ENCODE results near the gene TEX30.

Gene TEX30

DNA sequence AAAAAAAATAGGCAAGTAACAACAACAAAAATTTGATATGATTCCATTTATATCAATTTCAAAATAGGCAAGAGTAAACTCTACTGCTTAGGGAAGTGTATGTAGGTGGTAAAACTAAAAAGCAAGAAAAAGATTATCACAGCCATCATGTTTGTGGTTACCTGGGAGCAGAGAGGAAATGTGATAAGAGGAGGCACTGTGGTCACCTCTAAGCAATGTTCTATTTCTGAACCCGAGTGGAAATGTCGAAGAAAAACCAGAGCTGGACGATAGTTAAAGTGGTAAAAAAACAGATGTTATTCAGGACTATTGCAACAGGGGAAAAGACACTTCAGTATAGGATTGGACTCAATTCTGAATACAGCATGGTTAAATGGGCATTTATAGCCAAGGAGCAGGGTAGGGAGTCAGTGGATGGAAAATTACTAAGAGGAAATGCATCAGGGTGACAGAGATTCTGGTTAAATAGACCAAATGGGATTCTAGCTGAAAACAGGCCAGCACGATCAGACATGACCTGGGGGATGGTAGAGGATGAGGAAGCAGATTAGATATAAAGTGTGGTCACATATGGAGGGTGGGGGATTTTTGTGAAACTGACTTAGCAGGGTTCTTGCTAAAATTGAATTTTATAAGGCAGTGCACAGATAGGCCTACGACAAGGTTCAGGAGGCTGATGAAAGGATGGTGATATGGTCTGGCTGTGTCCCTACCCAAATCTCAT, 6.0 kb upstream of the TEX30 start:
- in situ Hi-C loops (cut with MboI; ENCODE audit: low pct_unique_long_range_greater_than_20kb, low sequenced_read_pairs, unreplicated experiment) = no loop called here
- TF ChIP-seq, protein P1, sequence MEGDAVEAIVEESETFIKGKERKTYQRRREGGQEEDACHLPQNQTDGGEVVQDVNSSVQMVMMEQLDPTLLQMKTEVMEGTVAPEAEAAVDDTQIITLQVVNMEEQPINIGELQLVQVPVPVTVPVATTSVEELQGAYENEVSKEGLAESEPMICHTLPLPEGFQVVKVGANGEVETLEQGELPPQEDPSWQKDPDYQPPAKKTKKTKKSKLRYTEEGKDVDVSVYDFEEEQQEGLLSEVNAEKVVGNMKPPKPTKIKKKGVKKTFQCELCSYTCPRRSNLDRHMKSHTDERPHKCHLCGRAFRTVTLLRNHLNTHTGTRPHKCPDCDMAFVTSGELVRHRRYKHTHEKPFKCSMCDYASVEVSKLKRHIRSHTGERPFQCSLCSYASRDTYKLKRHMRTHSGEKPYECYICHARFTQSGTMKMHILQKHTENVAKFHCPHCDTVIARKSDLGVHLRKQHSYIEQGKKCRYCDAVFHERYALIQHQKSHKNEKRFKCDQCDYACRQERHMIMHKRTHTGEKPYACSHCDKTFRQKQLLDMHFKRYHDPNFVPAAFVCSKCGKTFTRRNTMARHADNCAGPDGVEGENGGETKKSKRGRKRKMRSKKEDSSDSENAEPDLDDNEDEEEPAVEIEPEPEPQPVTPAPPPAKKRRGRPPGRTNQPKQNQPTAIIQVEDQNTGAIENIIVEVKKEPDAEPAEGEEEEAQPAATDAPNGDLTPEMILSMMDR (IDR thresholded peaks at IDR 0.05; ENCODE audit: extremely low read depth, insufficient read depth, missing control alignments) = no peak
- DNase-seq (ENCODE audit: low spot score) = no peak

DNA sequence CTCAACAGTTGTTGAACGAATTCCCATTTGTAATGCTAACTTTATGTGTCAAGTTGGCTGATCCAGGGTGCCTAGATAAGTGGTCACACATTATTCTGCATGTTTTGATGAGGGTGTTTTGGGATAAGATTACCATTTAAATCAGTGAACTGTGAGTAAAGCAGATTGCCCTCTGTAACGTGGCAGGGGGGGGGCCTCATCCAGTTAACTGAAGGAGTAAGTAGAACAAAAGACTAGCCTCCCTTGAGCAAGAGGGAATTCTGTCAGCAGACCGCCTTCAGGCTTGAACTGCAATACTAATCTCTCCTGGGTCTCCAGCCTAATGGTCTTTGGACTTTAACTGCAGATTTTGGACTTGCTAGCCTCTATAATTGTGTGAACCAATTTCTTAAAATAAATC, 4.2 kb upstream of the TEX30 start:
- TF ChIP-seq, protein P1 (IDR thresholded peaks at IDR 0.05; ENCODE audit: extremely low read depth, insufficient read depth, missing control alignments) = no peak
- in situ Hi-C loops (cut with MboI; ENCODE audit: low pct_unique_long_range_greater_than_20kb, low sequenced_read_pairs, unreplicated experiment) = no loop called here
- DNase-seq (ENCODE audit: low spot score) = no peak

DNA sequence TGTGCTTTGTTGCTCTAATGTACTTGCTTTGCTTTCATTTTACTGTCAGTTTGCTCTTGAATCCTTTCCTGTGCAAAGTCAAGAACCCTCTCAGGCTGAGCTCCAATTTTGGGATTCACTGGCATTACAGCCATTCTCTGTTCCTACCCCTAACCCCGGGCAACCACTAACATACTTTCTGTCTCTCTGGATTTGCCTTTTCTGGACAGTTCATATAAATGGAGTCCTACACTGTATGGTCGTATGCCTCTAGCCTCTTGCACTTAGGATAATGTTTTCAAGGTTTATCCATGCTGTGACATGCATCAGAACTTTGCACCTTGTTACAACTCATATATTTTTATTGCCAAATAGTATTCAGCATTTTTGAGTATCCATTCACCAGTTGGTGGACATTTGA, 2.7 kb upstream of the TEX30 start:
- in situ Hi-C loops (cut with MboI; ENCODE audit: low pct_unique_long_range_greater_than_20kb, low sequenced_read_pairs, unreplicated experiment) = no loop called here
- no peak for DNase-seq (ENCODE audit: low spot score)
- TF ChIP-seq, protein P1 (IDR thresholded peaks at IDR 0.05; ENCODE audit: extremely low read depth, insufficient read depth, missing control alignments) = no peak

DNA sequence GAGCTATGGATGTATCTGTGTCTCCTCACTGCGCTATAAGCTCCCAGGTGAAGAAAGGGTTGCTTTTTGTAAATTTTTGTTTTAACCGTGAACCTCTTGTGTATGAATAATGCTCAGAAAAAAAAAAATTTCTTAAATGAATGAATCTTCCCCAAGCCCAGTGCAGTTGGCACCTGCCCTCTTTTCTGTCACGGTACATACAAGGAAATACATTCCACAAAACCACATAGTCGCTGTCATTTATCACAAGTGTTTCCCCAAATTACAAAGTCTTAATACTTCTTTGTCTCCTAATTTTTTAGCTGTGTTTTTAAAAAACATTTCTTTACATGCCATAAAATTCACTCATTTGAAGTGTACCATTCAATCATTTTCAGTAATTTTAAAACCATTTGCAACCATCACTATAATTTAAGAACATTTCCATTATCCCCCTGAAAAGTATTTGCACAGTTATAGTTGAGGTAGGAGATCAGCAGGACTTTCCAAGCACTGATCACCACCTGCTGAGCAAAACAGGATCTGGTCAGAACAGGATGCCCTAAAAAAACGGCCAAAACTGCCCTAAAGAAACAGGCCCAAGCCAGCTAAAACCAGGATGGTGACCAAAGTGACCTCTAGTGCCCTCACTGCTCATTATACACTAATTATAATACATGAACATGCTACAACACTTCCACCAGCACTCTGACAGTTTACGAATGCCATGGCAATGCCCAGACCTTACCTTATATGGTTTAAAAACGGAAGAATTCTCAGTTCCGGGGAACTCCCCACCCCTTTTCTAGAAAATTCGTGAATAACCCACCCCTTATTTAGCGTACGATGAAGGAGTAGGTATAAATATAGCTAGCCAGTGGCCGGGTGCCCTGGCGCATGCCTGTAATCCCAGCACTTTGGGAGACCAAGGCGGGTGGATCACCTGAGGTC, 1.3 kb upstream of the TEX30 start:
- TF ChIP-seq, protein P1 (IDR thresholded peaks at IDR 0.05; ENCODE audit: extremely low read depth, insufficient read depth, missing control alignments) = no peak
- in situ Hi-C loops (cut with MboI; ENCODE audit: low pct_unique_long_range_greater_than_20kb, low sequenced_read_pairs, unreplicated experiment) = no loop called here
- no peak for DNase-seq (ENCODE audit: low spot score)

DNA sequence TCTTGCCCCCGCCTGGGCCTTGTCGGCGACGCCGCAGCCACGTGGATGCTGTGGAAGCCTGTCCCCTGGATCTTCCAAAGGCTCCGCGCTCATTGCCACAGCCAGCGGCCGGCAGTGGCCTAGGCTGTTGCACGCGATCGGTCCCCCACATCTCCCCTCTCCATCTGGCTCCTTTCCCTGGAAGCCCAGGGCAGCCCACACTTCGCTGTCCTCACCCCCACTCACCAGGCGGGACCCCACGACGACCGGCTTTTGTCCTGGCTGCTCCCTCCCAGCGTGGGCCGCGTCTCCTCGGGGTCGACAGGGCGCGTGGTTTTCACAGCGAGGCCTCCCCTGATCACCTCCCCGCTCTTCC, 605 bp upstream of the TEX30 start:
- in situ Hi-C loops (cut with MboI; ENCODE audit: low pct_unique_long_range_greater_than_20kb, low sequenced_read_pairs, unreplicated experiment) = no loop called here
- DNase-seq (ENCODE audit: low spot score) = no peak

DNA sequence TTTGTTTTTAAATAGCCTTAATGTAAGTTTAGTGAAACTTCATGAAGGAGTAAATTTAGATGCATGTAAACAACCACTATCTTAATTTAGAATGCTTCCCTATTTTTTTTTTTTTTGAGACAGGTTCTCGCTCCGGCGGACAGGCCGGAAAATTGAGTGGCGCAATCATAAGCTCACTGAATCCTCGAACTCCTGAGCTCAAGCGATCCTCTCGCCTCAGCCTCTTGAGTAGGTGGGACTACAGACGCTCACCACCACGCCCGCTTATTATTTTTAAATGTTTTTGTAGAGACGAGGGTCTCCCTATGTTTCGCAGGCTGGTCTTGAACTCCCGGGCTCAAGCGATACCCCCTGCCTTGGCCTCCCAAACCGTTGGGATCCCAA, 1.6 kb downstream of the TEX30 start:
- DNase-seq (ENCODE audit: low spot score) = no peak
- TF ChIP-seq, protein P1 (IDR thresholded peaks at IDR 0.05; ENCODE audit: extremely low read depth, insufficient read depth, missing control alignments) = no peak
- in situ Hi-C loops (cut with MboI; ENCODE audit: low pct_unique_long_range_greater_than_20kb, low sequenced_read_pairs, unreplicated experiment) = no loop called here

More for the DNA sequence above, 605 bp upstream of the TEX30 start:
- TF ChIP-seq, protein P1 (IDR thresholded peaks at IDR 0.05; ENCODE audit: extremely low read depth, insufficient read depth, missing control alignments) = no peak

Data from GM13977 (cell line).